ENCODE data around the gene CCND2.
"Not testable (repeated sequence)": the region's sequence is repeated elsewhere in the genome, so short reads cannot be mapped to it uniquely, and the experiment has no call there.

The CCND2 gene

GRCh38 chr12:4243091-4243490 is 30.5 kb upstream of the CCND2 start:
- no peak overlapping the region for H3K4me3 ChIP-seq (ENCODE audit: low read depth, low read length)
- no peak overlapping the region for H2AFZ ChIP-seq (ENCODE audit: insufficient read depth, low read length, poor library complexity)

DNA sequence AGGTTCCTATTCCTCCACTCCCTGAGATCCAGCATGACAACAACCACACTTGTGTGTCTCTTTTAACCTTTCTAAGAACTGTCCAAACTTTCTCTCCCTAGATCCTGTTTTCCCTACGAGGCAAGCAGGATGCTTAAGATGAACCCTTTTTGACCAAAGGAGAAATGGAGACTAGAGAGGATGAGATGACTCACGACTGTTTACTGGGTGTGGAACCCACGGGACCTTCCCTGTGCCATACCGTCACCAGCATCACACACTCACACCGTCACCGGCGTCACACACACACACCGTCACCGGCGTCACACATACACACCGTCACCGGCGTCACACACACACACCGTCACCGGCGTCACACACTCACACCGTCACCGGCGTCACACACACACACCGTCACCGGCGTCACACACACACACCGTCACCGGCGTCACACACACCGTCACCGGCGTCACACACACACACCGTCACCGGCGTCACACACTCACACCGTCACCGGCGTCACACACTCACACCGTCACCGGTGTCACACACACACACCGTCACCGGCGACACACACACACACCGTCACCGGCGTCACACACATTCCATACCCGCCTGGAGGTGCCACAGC is 30.0 kb upstream of the CCND2 start:
- H2BK12ac ChIP-seq (ENCODE audit: low read length); H3K27me3 ChIP-seq (ENCODE audit: insufficient read depth, low read length); DNase-seq; H4K12ac ChIP-seq (ENCODE audit: low read depth, low read length); H3K36me3 ChIP-seq (ENCODE audit: control insufficient read depth in 1 of 2, insufficient read depth in 2 of 2, low read length in 2 of 2); H2AK5ac ChIP-seq (ENCODE audit: low read length); H3K14ac ChIP-seq (ENCODE audit: low read length); H3K27ac ChIP-seq (ENCODE audit: low read depth, low read length); H3K79me2 ChIP-seq (ENCODE audit: control insufficient read depth, insufficient read depth, low read length, poor library complexity); H3K4ac ChIP-seq (ENCODE audit: low read depth, low read length); H2BK5ac ChIP-seq (ENCODE audit: low read depth, low read length, poor library complexity); H3K4me1 ChIP-seq (ENCODE audit: control insufficient read depth in 1 of 2, insufficient read depth in 2 of 2, low read length in 2 of 2); H4K91ac ChIP-seq (ENCODE audit: low read depth, low read length); H3K79me1 ChIP-seq (ENCODE audit: low read length); H3K4me3 ChIP-seq (ENCODE audit: low read depth, low read length); H3K18ac ChIP-seq (ENCODE audit: low read length); H2BK120ac ChIP-seq (ENCODE audit: insufficient read depth, low read length, poor library complexity); H3K4me2 ChIP-seq (ENCODE audit: low read length); H3K9ac ChIP-seq (ENCODE audit: low read length); H3K9me3 ChIP-seq (ENCODE audit: insufficient read depth, low read depth, low read length); H3K23ac ChIP-seq (ENCODE audit: low read length); H4K8ac ChIP-seq (ENCODE audit: low read depth, low read length); H2AFZ ChIP-seq (ENCODE audit: insufficient read depth, low read length, poor library complexity): not testable (repeated sequence)
- no CpG with 5 or more reads among the region's 43 CpGs for WGBS (ENCODE audit: extremely low coverage, insufficient coverage, insufficient read length)

More at GRCh38 chr12:4243091-4243490, 30.5 kb upstream of the CCND2 start:
- Histone ChIP-seq H2AK5ac (ENCODE audit: low read length) (no peak overlapping the region), H3K4me1 (ENCODE audit: control insufficient read depth in 1 of 2, insufficient read depth in 2 of 2, low read length in 2 of 2) (no peaks in the 10 kb centered on the region), H2BK12ac (ENCODE audit: low read length) (no peak overlapping the region), H3K36me3 (ENCODE audit: control insufficient read depth in 1 of 2, insufficient read depth in 2 of 2, low read length in 2 of 2) (no peaks in the 10 kb centered on the region), H2BK120ac (ENCODE audit: insufficient read depth, low read length, poor library complexity) (no peak overlapping the region), H3K27ac (ENCODE audit: low read depth, low read length) (no peak overlapping the region), H2BK5ac (ENCODE audit: low read depth, low read length, poor library complexity) (no peak overlapping the region), H3K9me3 (ENCODE audit: insufficient read depth, low read depth, low read length) (no peaks in the 10 kb centered on the region), H3K4me2 (ENCODE audit: low read length) (no peak overlapping the region), H3K9ac (ENCODE audit: low read length) (no peak overlapping the region), H4K12ac (ENCODE audit: low read depth, low read length) (no peak overlapping the region), H3K23ac (ENCODE audit: low read length) (no peak overlapping the region), H4K8ac (ENCODE audit: low read depth, low read length) (no peak overlapping the region), H3K4ac (ENCODE audit: low read depth, low read length) (no peak overlapping the region), H3K27me3 (ENCODE audit: insufficient read depth, low read length) (no peaks in the 10 kb centered on the region), H3K18ac (ENCODE audit: low read length) (no peak overlapping the region), H3K79me1 (ENCODE audit: low read length) (no peaks in the 10 kb centered on the region), H3K14ac (ENCODE audit: low read length) (no peak overlapping the region), H4K91ac (ENCODE audit: low read depth, low read length) (no peak overlapping the region), H3K79me2 (ENCODE audit: control insufficient read depth, insufficient read depth, low read length, poor library complexity) (no peaks in the 10 kb centered on the region)
- no CpG with 5 or more reads among the region's 7 CpGs for WGBS (ENCODE audit: extremely low coverage, insufficient coverage, insufficient read length)
- DNase-seq = no peak

GRCh38 chr12:4244868-4245267 is 28.7 kb upstream of the CCND2 start:
- H2BK5ac ChIP-seq (ENCODE audit: low read depth, low read length, poor library complexity) = no peak overlapping the region
- H3K23ac ChIP-seq (ENCODE audit: low read length) = no peak overlapping the region
- H3K27ac ChIP-seq (ENCODE audit: low read depth, low read length) = no peak overlapping the region
- H3K14ac ChIP-seq (ENCODE audit: low read length) = no peak overlapping the region
- no peaks in the 10 kb centered on the region for H3K9me3 ChIP-seq (ENCODE audit: insufficient read depth, low read depth, low read length)
- no peak overlapping the region for H3K9ac ChIP-seq (ENCODE audit: low read length)
- H2BK12ac ChIP-seq (ENCODE audit: low read length) = no peak overlapping the region
- no peak overlapping the region for H4K91ac ChIP-seq (ENCODE audit: low read depth, low read length)
- no peaks in the 10 kb centered on the region for H3K27me3 ChIP-seq (ENCODE audit: insufficient read depth, low read length)
- H3K79me1 ChIP-seq (ENCODE audit: low read length) = no peaks in the 10 kb centered on the region
- H3K4me3 ChIP-seq (ENCODE audit: low read depth, low read length) = no peak overlapping the region
- H3K18ac ChIP-seq (ENCODE audit: low read length) = no peak overlapping the region
- no peak overlapping the region for H2BK120ac ChIP-seq (ENCODE audit: insufficient read depth, low read length, poor library complexity)
- H2AFZ ChIP-seq (ENCODE audit: insufficient read depth, low read length, poor library complexity) = no peak overlapping the region
- H3K4me1 ChIP-seq (ENCODE audit: control insufficient read depth in 1 of 2, insufficient read depth in 2 of 2, low read length in 2 of 2) = no peaks in the 10 kb centered on the region
- H3K4me2 ChIP-seq (ENCODE audit: low read length) = no peak overlapping the region
- no peaks in the 10 kb centered on the region for H3K79me2 ChIP-seq (ENCODE audit: control insufficient read depth, insufficient read depth, low read length, poor library complexity)
- no peak for DNase-seq
- H3K36me3 ChIP-seq (ENCODE audit: control insufficient read depth in 1 of 2, insufficient read depth in 2 of 2, low read length in 2 of 2) = no peaks in the 10 kb centered on the region
- H3K4ac ChIP-seq (ENCODE audit: low read depth, low read length) = no peak overlapping the region
- H2AK5ac ChIP-seq (ENCODE audit: low read length) = no peak overlapping the region
- no peak overlapping the region for H4K8ac ChIP-seq (ENCODE audit: low read depth, low read length)
- WGBS (ENCODE audit: extremely low coverage, insufficient coverage, insufficient read length) = no CpG with 5 or more reads among the region's 9 CpGs
- no peak overlapping the region for H4K12ac ChIP-seq (ENCODE audit: low read depth, low read length)

DNA sequence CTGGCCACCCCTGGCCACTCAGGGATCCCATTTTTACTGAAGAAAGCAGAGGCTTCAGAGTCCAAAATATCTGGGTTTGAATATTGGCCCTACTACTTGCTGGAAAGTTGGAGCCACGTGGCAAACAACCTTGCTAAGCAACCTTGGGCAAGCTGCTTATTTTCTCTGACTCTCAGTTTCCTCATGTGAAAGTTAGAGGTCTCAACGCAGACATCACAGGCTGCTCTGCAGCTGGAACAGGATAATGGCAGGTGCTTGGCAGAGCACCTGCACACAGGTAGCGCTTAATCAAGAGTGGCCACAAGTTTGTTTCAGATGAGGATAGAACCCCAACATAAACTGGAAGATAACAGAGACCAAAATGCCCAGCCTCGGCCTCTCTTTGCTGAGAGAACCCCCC is 28.1 kb upstream of the CCND2 start:
- Histone ChIP-seq H3K79me1 (ENCODE audit: low read length) (no peaks in the 10 kb centered on the region), H2AK5ac (ENCODE audit: low read length) (no peak overlapping the region), H2BK5ac (ENCODE audit: low read depth, low read length, poor library complexity) (no peak overlapping the region), H3K4ac (ENCODE audit: low read depth, low read length) (no peak overlapping the region), H3K4me1 (ENCODE audit: control insufficient read depth in 1 of 2, insufficient read depth in 2 of 2, low read length in 2 of 2) (no peaks in the 10 kb centered on the region), H3K36me3 (ENCODE audit: control insufficient read depth in 1 of 2, insufficient read depth in 2 of 2, low read length in 2 of 2) (no peaks in the 10 kb centered on the region), H3K27me3 (ENCODE audit: insufficient read depth, low read length) (no peaks in the 10 kb centered on the region), H3K27ac (ENCODE audit: low read depth, low read length) (no peak overlapping the region), H3K79me2 (ENCODE audit: control insufficient read depth, insufficient read depth, low read length, poor library complexity) (no peaks in the 10 kb centered on the region), H3K9ac (ENCODE audit: low read length) (no peak overlapping the region), H3K18ac (ENCODE audit: low read length) (no peak overlapping the region), H2BK12ac (ENCODE audit: low read length) (no peak overlapping the region), H3K4me2 (ENCODE audit: low read length) (no peak overlapping the region), H2BK120ac (ENCODE audit: insufficient read depth, low read length, poor library complexity) (no peak overlapping the region), H4K8ac (ENCODE audit: low read depth, low read length) (no peak overlapping the region), H3K23ac (ENCODE audit: low read length) (no peak overlapping the region), H3K9me3 (ENCODE audit: insufficient read depth, low read depth, low read length) (no peaks in the 10 kb centered on the region), H4K91ac (ENCODE audit: low read depth, low read length) (no peak overlapping the region), H3K4me3 (ENCODE audit: low read depth, low read length) (no peak overlapping the region), H3K14ac (ENCODE audit: low read length) (no peak overlapping the region), H4K12ac (ENCODE audit: low read depth, low read length) (no peak overlapping the region), H2AFZ (ENCODE audit: insufficient read depth, low read length, poor library complexity) (no peak overlapping the region)
- WGBS (ENCODE audit: extremely low coverage, insufficient coverage, insufficient read length) = no CpG with 5 or more reads among the region's 4 CpGs
- no peak for DNase-seq

Measured in trophoblast cell (in vitro differentiated cells and primary cell).